HG03139 (cell line): ENCODE results near the gene GALNT2.

Experiments used
- ATAC-seq: cut with Tn5 transposase; IDR thresholded peaks from one replicate; pipeline ENCODE4 v1.9.1; 2021; ENCODE audit not compliant: unreplicated experiment

The GALNT2 gene

GRCh38 chr1:230330157-230330556 lies 263.1 kb downstream of the GALNT2 start:
- no peak for ATAC-seq
